NCI-H2227 (cell line): ENCODE data around the gene PCNP.
"Not testable (repeated sequence)": the region's sequence is repeated elsewhere in the genome, so short reads cannot be mapped to it uniquely, and the experiment has no call there.

ENCODE experiments used
- DNase-seq: peaks from one replicate; lab custom pipeline; 2025; ENCODE audit not compliant: unreplicated experiment; lab: John Stamatoyannopoulos, UW

Gene PCNP, protein sequence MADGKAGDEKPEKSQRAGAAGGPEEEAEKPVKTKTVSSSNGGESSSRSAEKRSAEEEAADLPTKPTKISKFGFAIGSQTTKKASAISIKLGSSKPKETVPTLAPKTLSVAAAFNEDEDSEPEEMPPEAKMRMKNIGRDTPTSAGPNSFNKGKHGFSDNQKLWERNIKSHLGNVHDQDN

DNA sequence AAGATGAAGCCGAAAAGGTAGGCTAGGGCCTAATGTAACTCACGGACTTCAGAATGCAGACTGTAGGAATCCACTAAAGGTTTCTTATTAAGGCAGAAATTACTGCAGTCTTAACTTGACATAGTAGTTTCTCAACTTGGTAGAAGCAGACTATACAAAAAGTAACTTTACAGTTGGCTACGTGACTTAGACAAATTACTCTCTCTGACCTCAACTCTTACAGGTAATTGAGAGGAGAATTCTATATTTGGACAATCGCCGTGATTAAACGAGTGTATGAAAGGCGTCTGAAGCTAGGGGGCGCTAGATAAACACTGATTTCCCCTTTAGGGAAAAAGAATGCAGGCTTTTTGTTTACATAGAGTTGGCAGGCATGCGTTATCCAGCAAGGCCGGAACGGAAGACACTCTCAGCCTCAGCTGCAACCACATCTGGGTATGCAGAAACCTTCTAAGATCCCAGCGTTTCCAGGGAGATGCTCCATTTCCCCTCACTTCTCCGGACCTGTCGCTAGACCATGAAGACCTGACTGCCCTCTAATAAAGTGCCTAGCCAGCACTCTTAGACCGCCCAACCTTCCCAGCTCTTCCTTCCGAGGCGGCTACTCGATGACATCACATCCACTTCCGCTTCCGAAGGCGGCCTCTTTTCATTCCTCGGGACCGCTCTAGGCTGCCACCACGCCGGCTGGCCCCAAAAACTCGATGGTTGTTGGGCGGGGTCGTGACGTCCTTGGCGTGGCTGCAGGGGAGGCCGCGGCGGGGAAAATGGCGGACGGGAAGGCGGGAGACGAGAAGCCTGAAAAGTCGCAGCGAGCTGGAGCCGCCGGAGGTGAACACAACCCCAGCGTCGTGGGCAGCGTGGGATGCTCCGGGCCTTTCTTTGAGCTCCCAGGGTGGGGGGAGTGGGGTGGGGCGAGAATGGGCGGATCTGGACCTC, at the start of gene PCNP:
PCNP (plus strand) TSS at position 732 of the 939 bp plus-strand sequence; CDS start at position 768, 36 bp downstream.
- DNase-seq = peak; percentile 98

DNA sequence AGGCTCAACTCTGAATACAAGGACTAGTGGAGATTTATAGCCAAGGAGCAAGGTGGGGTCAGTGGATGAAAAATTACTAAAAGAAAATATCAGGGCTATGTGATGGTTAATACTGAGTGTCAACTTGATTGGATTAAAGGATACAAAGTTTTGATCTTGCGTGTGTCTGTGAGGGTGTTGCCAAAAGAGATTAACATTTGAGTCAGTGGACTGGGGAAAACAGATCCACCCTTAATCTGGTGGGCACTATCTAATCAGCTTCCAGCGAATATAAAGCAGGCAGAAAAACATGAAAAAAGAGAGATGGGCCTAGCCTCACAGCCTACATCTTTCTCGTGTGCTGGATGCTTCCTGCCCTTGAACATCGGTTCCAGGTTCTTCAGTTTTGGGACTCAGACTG, 46.5 kb upstream of the PCNP start:
- no peak for DNase-seq

DNA sequence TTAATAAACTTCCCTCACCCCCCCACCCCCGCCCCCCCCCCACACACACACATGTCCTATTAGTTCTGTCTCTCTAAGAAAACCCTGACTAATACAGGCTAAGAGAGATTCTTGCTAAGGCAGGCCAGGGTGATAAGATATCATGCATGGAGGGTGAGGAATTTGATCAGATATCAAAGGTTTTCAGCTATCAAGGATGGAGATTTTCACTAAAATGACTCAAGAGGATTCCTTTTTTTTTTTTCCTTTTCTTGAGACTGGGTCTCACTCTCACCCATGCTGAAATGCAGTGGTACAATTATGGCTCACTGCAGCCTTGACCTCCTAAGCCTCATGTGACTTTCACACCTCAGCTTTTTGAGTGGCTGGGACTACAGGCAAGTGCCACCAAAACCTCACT, 46.1 kb upstream of the PCNP start:
- no peak for DNase-seq

DNA sequence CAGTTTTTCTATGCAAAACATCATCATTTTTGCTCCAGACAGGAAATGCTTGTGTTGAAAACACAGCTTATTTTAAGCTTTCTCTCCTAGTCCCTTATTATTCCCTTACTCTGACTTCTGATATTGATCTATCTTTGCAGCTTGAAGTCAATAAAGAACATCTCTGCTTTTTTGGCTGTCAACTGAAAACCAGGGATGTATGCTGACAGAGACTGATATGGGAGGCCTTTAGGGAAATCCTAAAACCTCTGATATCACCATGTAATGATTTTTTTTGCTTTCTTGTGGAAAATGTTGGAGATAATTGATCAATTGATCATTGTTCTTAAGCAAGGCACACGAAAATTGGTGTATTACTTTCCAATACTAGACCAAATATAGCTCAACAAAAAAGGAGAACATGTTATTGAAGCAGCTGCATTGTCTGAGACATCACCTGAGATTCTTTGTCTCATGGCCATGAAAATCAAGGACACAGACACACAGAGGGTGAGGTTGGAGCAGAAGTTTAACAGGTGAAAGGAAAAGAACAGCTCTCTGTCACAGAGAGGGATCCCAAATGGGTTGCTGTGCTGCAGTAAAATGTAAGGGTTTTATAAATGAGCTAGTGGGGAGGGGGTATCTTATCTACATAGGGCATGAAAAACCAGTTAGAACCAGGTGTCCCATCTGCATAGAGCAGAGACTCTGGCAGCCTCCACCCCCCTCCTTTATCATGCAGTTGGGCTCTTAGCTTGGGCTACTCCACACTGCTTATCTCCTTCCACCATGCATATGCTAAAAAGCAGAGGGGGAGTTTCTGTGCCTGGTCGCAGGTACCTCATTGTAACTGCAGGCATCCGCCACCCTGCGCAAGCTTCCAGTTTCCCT, 43.9 kb upstream of the PCNP start:
- DNase-seq = no peak

DNA sequence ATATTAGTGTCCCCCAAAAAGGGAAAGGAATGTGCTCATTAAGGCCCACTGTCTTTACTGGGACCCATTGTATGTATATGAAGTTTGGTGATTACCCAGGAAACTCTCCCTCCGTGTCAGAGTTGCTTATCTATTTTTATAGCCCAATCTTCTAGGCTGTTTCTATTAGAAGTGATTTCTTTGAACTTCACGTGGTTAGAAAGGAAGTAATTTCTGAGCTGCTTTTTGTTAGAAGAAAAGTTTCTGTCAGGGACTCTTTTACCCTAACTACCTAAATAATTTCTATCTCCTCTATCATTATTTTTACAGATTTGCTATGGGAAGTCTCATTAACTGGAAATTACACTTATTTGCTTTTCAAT, 43.3 kb upstream of the PCNP start:
- no peak for DNase-seq

DNA sequence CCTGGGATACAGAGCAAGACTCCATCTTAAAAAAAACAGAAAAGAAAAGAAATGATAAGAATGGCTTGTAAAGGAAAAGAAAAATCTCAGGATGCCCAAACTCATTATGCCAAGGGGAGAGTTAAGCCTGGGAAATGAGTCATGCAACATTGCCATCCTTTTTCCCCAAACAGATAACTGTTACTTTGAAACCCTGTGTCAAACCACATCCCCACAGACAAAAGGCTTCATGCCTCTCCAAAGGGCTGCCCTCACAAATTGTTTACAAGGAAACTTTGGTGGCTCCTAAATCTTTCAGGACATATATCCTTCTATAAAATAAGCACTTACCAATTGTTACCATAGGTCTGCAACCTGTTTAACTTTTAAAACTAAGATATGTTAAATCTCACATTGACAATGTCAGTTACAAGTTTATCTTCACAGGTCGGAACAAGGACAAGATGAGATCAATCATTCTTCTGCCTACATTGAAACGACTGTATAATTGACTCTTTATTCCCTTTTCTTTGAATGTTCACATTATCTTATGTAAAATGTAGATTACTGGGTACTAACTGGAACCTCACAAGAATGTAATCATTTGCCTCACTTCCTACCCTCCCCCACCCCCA, 42.4 kb upstream of the PCNP start:
- DNase-seq = no peak

DNA sequence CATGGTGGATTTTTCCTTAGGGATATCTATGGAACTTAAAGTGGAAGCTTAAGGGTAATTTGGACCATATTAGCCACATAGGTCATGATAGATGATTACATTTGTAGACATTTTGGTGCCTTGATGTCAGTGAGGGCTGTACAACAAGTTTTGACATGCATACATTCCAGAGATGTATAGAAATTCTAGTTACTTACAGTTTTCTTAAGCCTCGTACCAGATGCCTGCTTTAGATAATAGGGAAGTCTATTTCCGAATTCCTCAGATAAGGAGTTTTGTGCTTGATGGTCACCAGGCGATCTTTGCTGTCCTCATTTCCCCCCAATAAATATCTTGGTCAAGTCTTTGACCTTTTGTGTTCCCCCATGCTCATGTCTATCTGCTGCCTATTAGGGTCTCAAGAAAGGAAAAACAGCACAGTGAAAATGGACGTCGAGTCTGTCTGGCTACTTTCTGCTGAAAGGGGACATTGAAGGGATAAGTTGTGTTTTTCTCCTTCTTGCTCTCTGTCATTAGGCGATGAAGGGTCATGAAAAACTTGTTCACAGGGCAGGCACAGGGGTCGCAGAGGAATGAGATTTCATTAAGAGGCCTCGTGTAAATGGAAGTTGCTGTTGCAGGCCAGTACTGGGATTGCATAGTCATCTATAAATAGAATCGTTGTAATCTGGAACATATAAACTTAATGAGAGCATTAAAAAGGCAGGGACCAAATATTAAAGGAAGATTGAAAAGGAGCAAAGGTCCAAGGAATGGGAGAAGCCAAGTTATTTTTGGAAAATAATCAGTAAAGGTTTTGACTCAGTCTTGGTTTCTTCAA, 41.0 kb upstream of the PCNP start:
- DNase-seq = no peak

DNA sequence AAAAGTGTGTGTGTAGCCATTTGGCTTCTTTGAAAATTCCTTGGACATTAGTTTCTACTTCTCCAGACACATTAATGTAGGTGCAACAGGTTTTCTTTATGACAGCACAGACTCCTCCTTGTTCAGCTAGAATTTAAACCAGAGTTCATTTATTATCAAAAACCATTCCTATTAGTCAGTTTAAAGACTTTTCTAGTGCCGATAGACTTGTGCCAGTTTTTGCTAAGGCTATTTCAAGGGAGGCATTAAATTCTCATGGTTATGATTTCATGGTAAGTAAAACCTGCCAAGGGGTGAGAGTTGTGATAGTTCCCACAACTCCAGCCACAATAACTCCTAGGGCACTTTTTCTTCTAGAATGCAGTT, 40.4 kb upstream of the PCNP start:
- DNase-seq = no peak

DNA sequence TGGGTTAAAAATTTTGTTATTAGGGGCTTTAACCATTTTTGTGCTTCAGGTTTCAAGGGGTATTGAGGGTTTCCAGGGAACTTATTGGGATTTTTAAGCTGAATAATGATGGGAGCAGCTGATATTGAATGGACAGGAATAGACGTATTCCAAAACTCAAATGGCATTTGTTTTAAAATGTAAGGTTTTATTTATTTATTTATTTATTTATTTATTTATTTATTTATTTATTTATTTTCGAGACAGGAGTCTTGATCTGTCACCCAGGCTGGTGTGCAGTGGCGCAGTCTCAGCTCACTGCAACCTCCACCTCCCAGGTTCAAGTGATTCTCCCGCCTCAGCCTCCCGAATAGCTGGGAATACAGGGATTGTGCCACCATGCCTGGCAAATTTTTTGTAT, 38.8 kb upstream of the PCNP start:
- no peak for DNase-seq

DNA sequence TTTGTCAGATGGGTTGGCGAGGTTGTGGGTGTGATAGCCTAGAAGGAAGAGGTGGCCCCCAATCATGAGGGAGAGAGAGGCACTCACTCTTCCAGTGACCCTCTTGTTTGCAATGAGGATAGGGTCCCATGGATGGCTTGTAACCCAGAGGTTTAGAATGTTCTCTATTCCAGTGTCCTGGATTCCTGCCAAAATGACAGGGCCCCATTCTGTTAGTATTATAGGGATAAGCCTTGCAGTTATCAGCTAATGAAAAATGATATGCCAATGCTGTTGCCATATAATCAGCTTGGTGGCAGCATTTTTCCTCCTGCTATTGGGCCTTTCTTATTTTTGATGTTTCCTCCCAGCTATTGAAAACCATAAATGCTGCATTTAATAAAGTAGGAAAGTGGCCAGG, 37.7 kb upstream of the PCNP start:
- no peak for DNase-seq

DNA sequence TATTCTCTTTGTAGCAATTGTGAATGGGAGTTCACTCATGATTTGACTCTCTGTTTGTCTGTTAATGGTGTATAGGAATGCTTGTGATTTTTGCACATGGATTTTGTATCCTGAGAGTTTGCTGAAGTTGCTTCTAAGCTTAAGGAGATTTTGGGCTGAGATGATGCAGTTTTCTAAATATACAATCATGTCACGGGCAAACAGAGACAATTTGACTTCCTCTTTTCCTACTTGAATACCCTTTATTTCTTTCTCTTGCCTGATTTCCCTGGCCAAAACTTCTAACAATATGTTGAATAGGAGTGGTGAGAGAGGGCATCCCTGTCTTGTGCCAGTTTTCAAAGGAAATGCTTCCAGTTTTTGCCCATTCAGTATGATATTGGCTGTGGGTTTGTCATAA, 37.0 kb upstream of the PCNP start:
- DNase-seq = not testable (repeated sequence)

DNA sequence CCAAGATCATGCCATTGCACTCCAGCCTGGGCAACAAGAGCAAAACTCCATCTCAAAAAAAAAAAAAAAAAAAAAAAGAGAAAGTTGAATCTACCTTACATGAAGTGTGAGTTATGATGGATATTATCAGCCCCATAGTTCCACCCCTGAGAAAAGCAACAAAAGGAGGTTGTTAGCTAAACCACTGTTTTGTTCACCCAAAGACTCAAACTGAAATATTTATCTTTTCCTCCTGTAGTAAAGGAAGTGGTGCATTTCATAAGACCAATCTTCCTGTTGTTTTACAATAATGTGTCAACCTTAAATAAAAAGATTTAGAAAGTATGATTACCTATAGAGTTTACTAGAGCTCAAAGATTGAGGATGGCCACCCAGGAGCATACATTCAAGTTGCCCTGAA, 31.0 kb upstream of the PCNP start:
- DNase-seq = no peak

DNA sequence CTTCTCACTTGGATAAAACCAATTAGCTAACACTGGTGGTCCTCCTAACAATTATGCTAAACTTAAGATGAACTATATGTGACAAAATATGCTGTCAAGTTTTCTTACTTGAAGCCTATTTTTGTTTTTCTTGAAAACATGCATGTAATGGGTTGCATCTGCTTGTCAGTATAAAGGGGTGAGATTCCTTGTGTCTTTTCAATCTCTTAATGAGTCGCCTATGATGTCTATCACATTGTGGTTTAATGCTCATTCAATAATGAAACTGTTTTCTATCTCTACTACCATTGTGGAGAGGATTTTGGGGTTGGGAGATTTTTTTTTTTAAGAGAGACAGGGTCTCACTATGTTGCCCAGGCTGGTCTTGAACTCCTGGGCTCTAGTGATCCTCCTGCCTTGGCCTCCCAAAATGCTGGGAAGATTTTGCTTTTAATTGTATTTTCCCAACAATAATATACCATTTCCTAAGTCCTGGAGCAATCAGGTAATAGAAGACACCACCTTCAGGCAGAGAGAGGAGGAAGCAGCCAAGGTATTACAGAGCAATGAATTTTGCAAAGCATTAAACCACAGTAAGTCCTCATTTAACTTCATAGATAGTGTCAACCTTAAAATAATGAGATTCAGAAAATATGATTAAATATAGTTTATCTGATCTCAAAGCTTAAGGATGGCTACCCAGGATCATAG, 29.7 kb upstream of the PCNP start:
- DNase-seq = no peak

DNA sequence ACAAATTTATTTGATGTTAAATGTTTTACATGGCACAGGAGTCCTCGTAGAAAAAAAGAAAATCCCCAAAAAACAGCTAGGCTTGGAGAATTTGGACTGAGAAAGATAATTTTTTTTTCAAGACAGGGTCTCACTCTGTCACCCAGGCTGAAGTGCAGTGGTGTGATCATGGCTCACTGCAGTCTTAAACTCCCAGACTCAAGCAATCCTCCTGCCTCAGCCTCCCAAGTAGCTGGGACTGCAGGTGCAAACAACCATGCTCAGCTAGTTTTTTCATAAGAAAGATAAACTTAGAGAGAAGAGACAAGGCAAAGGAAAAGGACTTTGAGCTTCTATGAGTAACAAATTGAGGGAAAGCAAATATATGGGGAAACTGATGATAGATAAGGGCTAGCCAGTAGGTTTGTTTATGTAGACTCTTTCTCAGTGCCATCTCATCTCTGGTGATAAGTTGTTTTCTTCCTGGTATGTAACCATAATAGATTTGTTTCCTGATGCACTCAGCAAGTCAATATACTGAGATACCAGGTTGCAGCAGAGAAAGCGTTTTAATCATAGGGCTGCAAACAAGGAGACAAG, 25.4 kb upstream of the PCNP start:
- DNase-seq = peak; percentile 10

DNA sequence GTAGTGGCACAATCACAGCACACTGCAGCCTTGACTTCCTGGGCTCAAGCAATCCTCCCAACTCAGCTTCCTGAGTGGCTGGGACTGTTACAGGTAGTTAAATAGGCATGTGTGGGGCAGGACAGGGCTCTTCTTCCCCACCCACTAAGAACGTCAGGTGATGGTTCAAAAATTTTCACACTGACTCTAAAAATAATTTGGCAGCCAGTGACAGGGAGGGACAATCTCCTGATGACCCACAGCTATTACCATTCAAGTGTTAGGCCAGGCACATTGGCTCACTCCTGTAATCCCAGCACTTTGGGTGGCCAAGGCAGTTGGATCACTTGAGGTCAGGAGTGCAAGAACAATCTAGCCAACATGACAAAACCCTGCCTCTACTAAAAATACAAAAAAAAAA, 24.5 kb upstream of the PCNP start:
- DNase-seq = no peak

DNA sequence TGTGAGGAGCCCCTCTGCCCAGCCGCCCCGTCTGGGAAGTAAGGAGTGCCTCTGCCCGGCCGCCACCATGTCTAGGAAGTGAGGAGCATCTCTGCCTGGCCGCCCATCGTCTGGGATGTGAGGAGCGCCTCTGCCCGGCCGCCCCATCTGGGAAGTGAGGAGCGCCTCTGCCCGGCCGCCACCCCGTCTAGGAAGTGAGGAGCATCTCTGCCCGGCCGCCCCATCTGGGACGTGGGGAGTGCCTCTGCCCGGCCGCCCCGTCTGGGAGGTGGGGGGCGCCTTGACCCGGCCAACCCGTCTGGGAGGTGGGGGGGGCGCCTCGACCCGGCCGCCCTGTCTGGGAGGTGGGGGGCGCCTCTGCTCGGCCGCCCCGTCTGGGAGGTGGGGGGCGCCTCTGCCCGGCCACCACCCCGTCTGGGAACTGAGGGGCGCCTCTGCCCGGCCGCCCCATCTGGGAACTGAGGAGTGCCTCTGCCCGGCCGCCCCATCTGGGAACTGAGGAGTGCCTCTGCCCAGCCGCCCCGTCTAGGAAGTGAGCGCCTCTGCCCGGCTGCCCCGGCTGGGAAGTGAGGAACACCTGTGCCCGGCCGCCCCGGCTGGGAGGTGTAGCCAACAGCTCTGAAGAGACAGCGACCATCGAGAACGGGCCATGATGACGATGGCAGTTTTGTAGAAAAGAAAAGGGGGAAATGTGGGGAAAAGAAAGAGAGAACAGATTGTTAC, 22.5 kb upstream of the PCNP start:
- not testable (repeated sequence) for DNase-seq

DNA sequence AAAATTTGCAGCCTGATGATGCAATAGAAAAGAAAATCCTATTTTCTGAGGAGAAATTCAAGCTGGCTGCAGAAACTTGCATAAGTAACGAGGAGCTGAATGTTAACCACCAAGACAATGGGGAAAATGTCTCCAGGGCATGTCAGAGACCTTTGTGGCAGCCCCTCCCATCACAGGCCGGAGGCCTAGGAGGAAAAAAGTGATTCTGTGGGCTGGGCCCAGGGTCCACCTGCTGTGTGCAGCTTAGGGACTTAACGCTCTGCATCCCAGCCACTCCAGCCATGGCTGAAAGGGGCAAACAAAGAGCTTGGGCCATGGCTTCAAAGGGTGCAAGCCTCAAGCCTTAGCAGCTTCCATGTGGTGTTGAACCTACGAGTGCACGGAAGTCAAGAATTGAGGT, 20.6 kb upstream of the PCNP start:
- DNase-seq = not testable (repeated sequence)

DNA sequence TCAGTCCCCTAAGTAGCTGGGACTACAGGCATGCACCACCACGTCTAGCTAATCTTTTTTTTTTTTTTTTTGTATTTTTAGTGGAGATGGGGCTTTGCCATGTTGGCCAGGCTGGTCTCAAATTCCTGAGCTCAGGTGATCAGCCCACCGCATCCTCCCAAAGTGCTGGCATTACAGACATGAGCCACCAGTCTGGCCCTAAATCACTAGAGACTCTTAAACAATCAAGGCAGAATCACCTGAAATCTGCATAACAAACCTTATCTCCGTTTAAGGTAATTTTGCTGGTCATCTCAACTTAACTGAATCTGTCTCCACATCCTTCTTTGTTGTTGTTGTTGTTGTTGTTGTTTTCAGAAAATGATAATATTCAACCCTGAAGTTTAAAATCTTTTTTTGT, 17.9 kb upstream of the PCNP start:
- no peak for DNase-seq
